Measurements from ENCODE around the gene EIF4EBP3. TPM values are rescaled to one million over a fixed set of nuclear protein-coding genes. Genes with fewer than 3 reads are reported as not detected.
"Not testable (repeated sequence)": the region's sequence is repeated elsewhere in the genome, so short reads cannot be mapped to it uniquely, and the experiment has no call there.

Gene EIF4EBP3
- total RNA-seq, 1 donor from 2014 or later: 13.2 TPM

- no peak for DNase-seq (ENCODE audit: extremely low spot score, unreplicated experiment)
- Mint-ChIP-seq H3K9me3 (ENCODE audit: unreplicated experiment) (peaks cover 9% of the 10 kb centered on the region), H3K4me3 (ENCODE audit: unreplicated experiment) (no peak overlapping the region), H3K27ac (ENCODE audit: unreplicated experiment) (no peak overlapping the region), H3K4me1 (ENCODE audit: unreplicated experiment) (peaks cover 12% of the 10 kb centered on the region), H3K36me3 (ENCODE audit: unreplicated experiment) (no peaks in the 10 kb centered on the region), H3K27me3 (ENCODE audit: unreplicated experiment) (peaks cover 26% of the 10 kb centered on the region)
- no peak for TF ChIP-seq CTCF (IDR thresholded peaks at IDR 0.05)
These were observed 40.0 kb downstream of the EIF4EBP3 start for GRCh38 chr5:140587495-140587894.

- Mint-ChIP-seq H3K27me3 (ENCODE audit: unreplicated experiment) (peaks cover 19% of the 10 kb centered on the region), H3K4me3 (ENCODE audit: unreplicated experiment) (no peak overlapping the region), H3K36me3 (ENCODE audit: unreplicated experiment) (no peaks in the 10 kb centered on the region), H3K9me3 (ENCODE audit: unreplicated experiment) (peaks cover 6% of the 10 kb centered on the region), H3K27ac (ENCODE audit: unreplicated experiment) (no peak overlapping the region), H3K4me1 (ENCODE audit: unreplicated experiment) (peaks cover 12% of the 10 kb centered on the region)
- no peak for TF ChIP-seq CTCF (IDR thresholded peaks at IDR 0.05)
- no peak for DNase-seq (ENCODE audit: extremely low spot score, unreplicated experiment)
These were observed 41.0 kb downstream of the EIF4EBP3 start for GRCh38 chr5:140588311-140589070.

- peaks cover 12% of the 10 kb centered on the region for H3K4me1 Mint-ChIP-seq (ENCODE audit: unreplicated experiment)
- H3K27me3 Mint-ChIP-seq (ENCODE audit: unreplicated experiment): peaks cover 27% of the 10 kb centered on the region
- no peaks in the 10 kb centered on the region for H3K36me3 Mint-ChIP-seq (ENCODE audit: unreplicated experiment)
- TF ChIP-seq CTCF (IDR thresholded peaks at IDR 0.05): no peak
- H3K9me3 Mint-ChIP-seq (ENCODE audit: unreplicated experiment): no peaks in the 10 kb centered on the region
- H3K4me3 Mint-ChIP-seq (ENCODE audit: unreplicated experiment): no peak overlapping the region
- no peak for DNase-seq (ENCODE audit: extremely low spot score, unreplicated experiment)
- no peak overlapping the region for H3K27ac Mint-ChIP-seq (ENCODE audit: unreplicated experiment)
These were observed 43.4 kb downstream of the EIF4EBP3 start for GRCh38 chr5:140590861-140591260.

GRCh38 chr5:140591747-140592372 lies 44.4 kb downstream of the EIF4EBP3 start:
- no peak for DNase-seq (ENCODE audit: extremely low spot score, unreplicated experiment)
- peaks cover 12% of the 10 kb centered on the region for H3K4me1 Mint-ChIP-seq (ENCODE audit: unreplicated experiment)
- no peaks in the 10 kb centered on the region for H3K9me3 Mint-ChIP-seq (ENCODE audit: unreplicated experiment)
- H3K36me3 Mint-ChIP-seq (ENCODE audit: unreplicated experiment): no peaks in the 10 kb centered on the region
- no peak overlapping the region for H3K27ac Mint-ChIP-seq (ENCODE audit: unreplicated experiment)
- H3K4me3 Mint-ChIP-seq (ENCODE audit: unreplicated experiment): no peak overlapping the region
- TF ChIP-seq CTCF (IDR thresholded peaks at IDR 0.05): no peak
- peaks cover 20% of the 10 kb centered on the region for H3K27me3 Mint-ChIP-seq (ENCODE audit: unreplicated experiment)

- not testable (repeated sequence) for H3K36me3 Mint-ChIP-seq (ENCODE audit: unreplicated experiment); DNase-seq (ENCODE audit: extremely low spot score, unreplicated experiment); H3K27ac Mint-ChIP-seq (ENCODE audit: unreplicated experiment); H3K9me3 Mint-ChIP-seq (ENCODE audit: unreplicated experiment); H3K4me3 Mint-ChIP-seq (ENCODE audit: unreplicated experiment); H3K4me1 Mint-ChIP-seq (ENCODE audit: unreplicated experiment)
- peaks cover 17% of the 10 kb centered on the region for H3K27me3 Mint-ChIP-seq (ENCODE audit: unreplicated experiment)
These were observed 45.6 kb downstream of the EIF4EBP3 start for GRCh38 chr5:140593070-140593469.

All from osteocyte (in vitro differentiated cells).